HEK293 (cell line): ENCODE measurements around the gene ARMS2.

ENCODE experiments used
- CTCF ChIA-PET: fragments of 350-600 bp; formaldehyde crosslinking; extraction: SDS; loops from one replicate; lab custom pipeline; 2021; ENCODE audit warnings: antibody characterized with exemption; lab: Yijun Ruan, JAX
- POLR2A ChIA-PET: fragments of 300-600 bp; formaldehyde crosslinking; extraction: SDS; loops from one replicate; lab custom pipeline; 2020; ENCODE audit warnings: antibody characterized with exemption, inconsistent platforms; lab: Yijun Ruan, JAX
- H3K27ac ChIP-seq: fragments of 200-500 bp; sonication (Bioruptor generic); 2 replicates; pipeline ENCODE4 v1.5.1; 2014; ENCODE audit warnings: low read depth, low read length, control low read depth, inconsistent platforms; ENCODE audit errors: extremely low read depth
- H3K36me3 ChIP-seq, 2 experiments: fragments of 200-500 bp in 1 of 2; sonication (Bioruptor generic) in 1 of 2; 1 replicate in 1 of 2; 2 replicates in 1 of 2; pipeline ENCODE4 v1.5.1; 2014 to 2017; ENCODE audit warnings: inconsistent platforms in 2 of 2, low read length in 2 of 2; ENCODE audit not compliant: control insufficient read depth in 2 of 2, insufficient read depth in 1 of 2
- H3K4me1 ChIP-seq: fragments of 200-500 bp; sonication (Bioruptor generic); 2 replicates; pipeline ENCODE4 v1.5.1; 2014; ENCODE audit warnings: mild to moderate bottlenecking, low read length, inconsistent platforms; ENCODE audit not compliant: control insufficient read depth, insufficient read depth
- H3K4me3 ChIP-seq: 2 replicates; pipeline ENCODE4 v1.5.1; 2011; ENCODE audit warnings: low read depth, mild to moderate bottlenecking, control low read depth, low read length, moderate library complexity
- H3K9me3 ChIP-seq: fragments of 200-500 bp; sonication (Bioruptor generic); 2 replicates; pipeline ENCODE4 v1.5.1; 2014; ENCODE audit warnings: low read depth, low read length, inconsistent platforms; ENCODE audit not compliant: control insufficient read depth, insufficient read depth
- SP3 ChIP-seq: fragments of 450-650 bp; formaldehyde crosslinking; IDR thresholded peaks from 2 replicates; pipeline ENCODE4 v1.5.1; 2016; ENCODE audit warnings: missing biosample characterization, missing genetic modification characterization
- ZNF112 ChIP-seq: fragments of 450-650 bp; formaldehyde crosslinking; IDR thresholded peaks from 2 replicates; pipeline ENCODE4 v1.5.0; 2017; ENCODE audit warnings: missing biosample characterization, missing genetic modification characterization
- ZNF514 ChIP-seq: fragments of 450-650 bp; formaldehyde crosslinking; IDR thresholded peaks from 2 replicates; pipeline ENCODE4 v1.5.1; 2016; ENCODE audit warnings: missing biosample characterization, missing genetic modification characterization
- ZNF600 ChIP-seq: fragments of 450-650 bp; formaldehyde crosslinking; IDR thresholded peaks from 2 replicates; pipeline ENCODE4 v1.5.1; 2016; ENCODE audit warnings: missing biosample characterization, missing genetic modification characterization
- ZNF677 ChIP-seq: fragments of 450-650 bp; IDR thresholded peaks from 2 replicates; pipeline ENCODE4 v1.5.0; 2018; ENCODE audit warnings: missing biosample characterization, mild to moderate bottlenecking, missing genetic modification characterization, moderate library complexity
- ZNF792 ChIP-seq: fragments of 450-650 bp; formaldehyde crosslinking; IDR thresholded peaks from 2 replicates; pipeline ENCODE4 v1.5.1; 2016; ENCODE audit warnings: missing biosample characterization, missing genetic modification characterization
- TF ChIP-seq, protein P1 (sequence below): fragments of 450-650 bp; formaldehyde crosslinking; IDR thresholded peaks from 2 replicates; pipeline ENCODE4 v1.5.1; 2016; ENCODE audit warnings: missing biosample characterization, missing genetic modification characterization
- TF ChIP-seq, protein P2 (sequence below): fragments of 450-650 bp; formaldehyde crosslinking; IDR thresholded peaks from 2 replicates; pipeline ENCODE4 v1.5.1; 2017; ENCODE audit warnings: missing biosample characterization, mild to moderate bottlenecking, missing genetic modification characterization, moderate library complexity

ARMS2 gene

GRCh38 chr10:122505885-122506645 is 51.6 kb downstream of the ARMS2 start:
- CTCF ChIA-PET: interaction anchor here (1.4 kb wide), 1 partner anchor 10 kb away, joined by 5 read pairs; no protein-coding TSS in a partner anchor

More at GRCh38 chr10:122505885-122506645, 51.6 kb downstream of the ARMS2 start:
- no peak overlapping the region for H3K27ac ChIP-seq
- no peaks in the 10 kb centered on the region for H3K9me3 ChIP-seq
- H3K4me3 ChIP-seq: no peak overlapping the region
- no peaks in the 10 kb centered on the region for H3K36me3 ChIP-seq
- POLR2A ChIA-PET: no interaction called here
- TF ChIP-seq, protein P1, sequence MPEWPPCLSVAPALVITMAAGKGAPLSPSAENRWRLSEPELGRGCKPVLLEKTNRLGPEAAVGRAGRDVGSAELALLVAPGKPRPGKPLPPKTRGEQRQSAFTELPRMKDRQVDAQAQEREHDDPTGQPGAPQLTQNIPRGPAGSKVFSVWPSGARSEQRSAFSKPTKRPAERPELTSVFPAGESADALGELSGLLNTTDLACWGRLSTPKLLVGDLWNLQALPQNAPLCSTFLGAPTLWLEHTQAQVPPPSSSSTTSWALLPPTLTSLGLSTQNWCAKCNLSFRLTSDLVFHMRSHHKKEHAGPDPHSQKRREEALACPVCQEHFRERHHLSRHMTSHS (tag by site-specific recombination): no peak
- TF ChIP-seq SP3: no peak
- no peak for TF ChIP-seq ZNF514 (tag by site-specific recombination)
- TF ChIP-seq ZNF112 (tag by site-specific recombination): no peak
- TF ChIP-seq, protein P2, sequence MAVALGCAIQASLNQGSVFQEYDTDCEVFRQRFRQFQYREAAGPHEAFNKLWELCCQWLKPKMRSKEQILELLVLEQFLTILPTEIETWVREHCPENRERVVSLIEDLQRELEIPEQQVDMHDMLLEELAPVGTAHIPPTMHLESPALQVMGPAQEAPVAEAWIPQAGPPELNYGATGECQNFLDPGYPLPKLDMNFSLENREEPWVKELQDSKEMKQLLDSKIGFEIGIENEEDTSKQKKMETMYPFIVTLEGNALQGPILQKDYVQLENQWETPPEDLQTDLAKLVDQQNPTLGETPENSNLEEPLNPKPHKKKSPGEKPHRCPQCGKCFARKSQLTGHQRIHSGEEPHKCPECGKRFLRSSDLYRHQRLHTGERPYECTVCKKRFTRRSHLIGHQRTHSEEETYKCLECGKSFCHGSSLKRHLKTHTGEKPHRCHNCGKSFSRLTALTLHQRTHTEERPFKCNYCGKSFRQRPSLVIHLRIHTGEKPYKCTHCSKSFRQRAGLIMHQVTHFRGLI: no peak
- TF ChIP-seq ZNF677 (tag by site-specific recombination): no peak
- TF ChIP-seq ZNF792 (tag by site-specific recombination): no peak
- no peak for TF ChIP-seq ZNF600 (tag by site-specific recombination)
- no peaks in the 10 kb centered on the region; the same call in 1 of the 2 replicates for H3K4me1 ChIP-seq
